Progenitor cell of endocrine pancreas (in vitro differentiated cells): ENCODE measurements around the gene PRRC2B. TPM values are rescaled to one million over a fixed set of nuclear protein-coding genes. Genes with fewer than 3 reads are reported as not detected.

Experiments
- DNase-seq: peaks from one replicate; pipeline ENCODE4 v3.0.0; 2021; ENCODE audit warnings: low spot score; ENCODE audit not compliant: unreplicated experiment
- H3K27ac Mint-ChIP-seq: 2 replicates; pipeline ENCODE4 v1.8.0; 2021; ENCODE audit warnings: mild to moderate bottlenecking, moderate library complexity, mixed read lengths
- H3K27me3 Mint-ChIP-seq: 2 replicates; pipeline ENCODE4 v1.8.0; 2021; ENCODE audit warnings: mixed read lengths
- H3K36me3 Mint-ChIP-seq: 2 replicates; pipeline ENCODE4 v1.8.0; 2022; ENCODE audit warnings: mixed read lengths; ENCODE audit not compliant: insufficient read depth
- H3K4me1 Mint-ChIP-seq: 2 replicates; pipeline ENCODE4 v1.8.0; 2021; ENCODE audit warnings: low read depth, mixed read lengths
- H3K4me3 Mint-ChIP-seq: 2 replicates; pipeline ENCODE4 v1.8.0; 2021; ENCODE audit warnings: low read depth, mild to moderate bottlenecking, moderate library complexity, mixed read lengths
- H3K9me3 Mint-ChIP-seq: 2 replicates; pipeline ENCODE4 v1.8.0; 2021; ENCODE audit warnings: low read depth, mixed read lengths
- total RNA-seq: library from RNA; stranded (reverse); gene quantifications from 2 replicates; pipeline ENCODE4 v1.2.1, GENCODE V29; 2021
- TF ChIP-seq, protein P1 (sequence below): fragments of 200-600 bp; sonication (generic); IDR thresholded peaks from one replicate; pipeline ENCODE4 v1.5.0; 2021; ENCODE audit warnings: antibody characterized with exemption, mild to moderate bottlenecking; ENCODE audit not compliant: unreplicated experiment

PRRC2B gene
- total RNA-seq, 1 donor from 2014 or later, result 460 TPM

DNA sequence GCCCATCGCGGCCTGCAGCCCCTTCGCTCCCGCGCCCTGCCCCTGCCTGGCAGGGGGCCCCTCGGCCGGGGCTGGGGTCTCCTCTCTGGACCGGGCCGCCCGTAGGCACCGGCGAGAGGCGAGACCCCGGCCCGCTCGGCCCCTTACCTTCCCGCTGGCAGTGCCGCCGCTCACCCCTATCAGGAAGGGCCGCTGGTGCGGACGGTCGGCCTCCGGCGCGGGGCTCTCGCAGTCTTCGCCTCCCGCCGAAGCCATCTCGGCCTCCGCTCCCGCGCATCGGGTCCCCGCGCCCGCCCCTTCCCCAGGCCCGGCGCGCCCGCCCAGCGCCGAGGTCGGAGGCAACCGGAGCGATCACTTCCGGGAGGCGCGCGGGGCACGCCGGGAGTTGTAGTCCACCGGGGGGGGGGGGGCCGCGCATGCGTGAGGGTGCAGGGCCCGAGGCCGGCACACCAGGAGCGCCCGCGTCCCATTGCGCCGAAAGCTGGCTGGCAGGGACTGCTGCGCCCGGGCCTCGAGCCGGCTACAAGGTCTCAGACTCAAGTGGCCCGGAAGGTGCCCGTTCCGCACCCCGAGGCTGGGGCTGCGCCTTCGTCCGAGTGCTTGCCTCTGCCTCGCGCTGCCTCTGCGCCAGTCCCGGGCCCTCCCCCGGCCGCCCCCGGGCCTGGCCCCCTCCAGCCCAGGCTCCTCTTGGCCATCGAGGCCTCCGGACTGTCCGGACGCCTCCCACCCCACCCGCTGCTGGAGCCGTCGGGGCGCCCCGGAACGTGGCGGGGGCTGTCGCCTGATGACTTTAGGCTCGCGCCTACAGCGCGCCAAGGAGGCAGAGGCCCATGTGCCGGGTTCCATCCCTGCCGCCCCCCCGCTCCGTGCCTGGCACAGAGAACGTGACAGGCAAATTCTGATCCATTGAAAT is 137.3 kb downstream of the PRRC2B start, which contains the start of gene UCK1:
Gene UCK1 (minus strand): TSS at position 344 of the 913 bp plus-strand sequence. CDS start 89 bp downstream, at position 255.
- Mint-ChIP-seq H3K4me3 (peak within 1 kb of the TSS; percentile 82), H3K9me3 (no peaks in the 10 kb centered on the region), H3K36me3 (peaks cover 4% of the 10 kb centered on the region), H3K27ac (peak within 1 kb of the TSS; percentile 86), H3K4me1 (peaks cover 18% of the 10 kb centered on the region), H3K27me3 (no peaks in the 10 kb centered on the region)
- peak; percentile 71 for DNase-seq
- TF ChIP-seq, protein P1, sequence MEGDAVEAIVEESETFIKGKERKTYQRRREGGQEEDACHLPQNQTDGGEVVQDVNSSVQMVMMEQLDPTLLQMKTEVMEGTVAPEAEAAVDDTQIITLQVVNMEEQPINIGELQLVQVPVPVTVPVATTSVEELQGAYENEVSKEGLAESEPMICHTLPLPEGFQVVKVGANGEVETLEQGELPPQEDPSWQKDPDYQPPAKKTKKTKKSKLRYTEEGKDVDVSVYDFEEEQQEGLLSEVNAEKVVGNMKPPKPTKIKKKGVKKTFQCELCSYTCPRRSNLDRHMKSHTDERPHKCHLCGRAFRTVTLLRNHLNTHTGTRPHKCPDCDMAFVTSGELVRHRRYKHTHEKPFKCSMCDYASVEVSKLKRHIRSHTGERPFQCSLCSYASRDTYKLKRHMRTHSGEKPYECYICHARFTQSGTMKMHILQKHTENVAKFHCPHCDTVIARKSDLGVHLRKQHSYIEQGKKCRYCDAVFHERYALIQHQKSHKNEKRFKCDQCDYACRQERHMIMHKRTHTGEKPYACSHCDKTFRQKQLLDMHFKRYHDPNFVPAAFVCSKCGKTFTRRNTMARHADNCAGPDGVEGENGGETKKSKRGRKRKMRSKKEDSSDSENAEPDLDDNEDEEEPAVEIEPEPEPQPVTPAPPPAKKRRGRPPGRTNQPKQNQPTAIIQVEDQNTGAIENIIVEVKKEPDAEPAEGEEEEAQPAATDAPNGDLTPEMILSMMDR, result no peak

DNA sequence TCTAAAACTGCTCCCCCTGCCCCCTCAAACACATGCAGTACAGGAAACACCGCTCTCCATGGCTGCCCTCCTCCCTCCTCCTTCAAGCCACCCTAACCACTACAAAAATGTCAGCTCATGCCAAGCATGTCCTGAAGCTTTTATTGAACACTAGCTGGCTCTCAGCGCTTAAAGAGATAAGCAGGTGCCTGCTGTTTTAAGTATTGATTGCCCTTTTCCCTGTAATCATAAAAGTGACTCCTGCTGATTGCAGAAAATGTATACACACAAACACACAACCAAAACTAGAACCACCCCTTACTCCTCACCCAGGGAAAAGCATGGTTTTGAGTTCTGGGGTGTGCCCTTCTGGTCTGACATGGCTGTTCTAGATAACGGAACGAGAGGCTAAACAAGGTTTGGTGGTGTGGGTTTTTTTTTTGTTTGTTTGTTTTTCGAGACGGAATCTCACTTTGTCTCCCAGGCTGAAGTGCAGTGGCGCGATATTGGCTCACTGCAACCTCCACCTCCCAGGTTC is 140.9 kb downstream of the PRRC2B start:
- Mint-ChIP-seq H3K4me1 (peaks cover 17% of the 10 kb centered on the region), H3K27me3 (no peaks in the 10 kb centered on the region), H3K4me3 (peak overlapping the region; percentile 29), H3K9me3 (no peaks in the 10 kb centered on the region), H3K36me3 (no peaks in the 10 kb centered on the region), H3K27ac (peak overlapping the region; percentile 85)
- DNase-seq, result no peak
- TF ChIP-seq, protein P1, result no peak

DNA sequence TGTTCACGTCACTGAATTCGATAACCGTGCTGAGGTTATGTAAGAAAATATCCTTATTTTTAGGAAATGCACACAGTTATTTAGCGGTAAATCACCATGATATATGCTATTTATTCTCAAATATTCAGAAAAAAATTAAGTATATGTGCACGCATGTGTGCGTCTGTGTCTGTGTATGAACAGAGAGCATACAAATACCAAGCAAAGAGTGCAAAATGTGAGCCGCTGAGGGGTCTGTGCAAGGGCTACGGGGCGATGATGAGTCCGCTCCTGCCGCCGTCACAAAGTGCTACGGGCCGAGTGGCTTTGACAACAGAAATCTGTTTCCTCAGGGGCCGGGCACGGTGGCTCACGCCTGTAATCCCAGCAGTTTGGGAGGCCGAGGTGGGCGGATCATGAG is 144.1 kb downstream of the PRRC2B start:
- no peak overlapping the region for H3K4me3 Mint-ChIP-seq
- no peaks in the 10 kb centered on the region for H3K36me3 Mint-ChIP-seq
- H3K4me1 Mint-ChIP-seq, result peaks cover 8% of the 10 kb centered on the region
- DNase-seq, result no peak
- no peaks in the 10 kb centered on the region for H3K27me3 Mint-ChIP-seq
- TF ChIP-seq, protein P1, result no peak
- peaks cover 7% of the 10 kb centered on the region for H3K9me3 Mint-ChIP-seq
- H3K27ac Mint-ChIP-seq, result no peak overlapping the region

DNA sequence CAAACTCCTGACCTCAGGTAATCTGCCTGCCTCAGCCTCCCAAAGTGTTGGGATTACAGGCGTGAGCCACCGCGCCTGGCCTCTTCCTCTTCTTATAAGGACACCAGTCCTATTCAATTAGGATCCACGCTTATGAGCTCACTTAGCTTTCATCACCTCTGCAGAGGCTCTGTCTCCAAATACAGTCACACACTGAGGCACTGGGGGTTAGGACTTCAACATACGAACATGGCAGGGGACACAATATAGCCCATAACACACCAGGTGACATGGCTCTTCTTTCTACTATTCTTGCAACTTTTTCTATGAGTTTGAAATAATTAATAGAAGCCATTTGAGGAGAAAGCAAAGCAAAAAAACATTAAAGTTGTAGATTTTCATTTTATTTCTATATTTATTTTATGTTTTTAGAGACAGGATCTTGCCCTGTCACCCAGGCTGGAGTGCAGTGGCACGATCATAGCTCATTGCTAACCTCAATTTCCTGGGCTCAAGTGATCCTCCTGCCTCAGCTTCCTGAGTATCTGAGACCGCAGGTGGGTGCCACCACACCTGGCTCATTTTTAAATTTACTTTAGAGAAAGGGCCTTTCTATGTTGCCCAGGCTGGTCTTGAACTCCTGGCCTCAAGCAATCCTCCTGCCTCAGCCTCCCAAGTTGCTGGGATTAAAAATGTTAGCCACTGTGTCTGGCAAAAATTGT is 145.5 kb downstream of the PRRC2B start:
- TF ChIP-seq, protein P1, result no peak
- no peak for DNase-seq
- H3K36me3 Mint-ChIP-seq, result peaks cover 4% of the 10 kb centered on the region
- H3K4me3 Mint-ChIP-seq, result no peak overlapping the region
- peaks cover 14% of the 10 kb centered on the region for H3K9me3 Mint-ChIP-seq
- H3K4me1 Mint-ChIP-seq, result peaks cover 6% of the 10 kb centered on the region
- H3K27me3 Mint-ChIP-seq, result no peaks in the 10 kb centered on the region
- H3K27ac Mint-ChIP-seq, result no peak overlapping the region

DNA sequence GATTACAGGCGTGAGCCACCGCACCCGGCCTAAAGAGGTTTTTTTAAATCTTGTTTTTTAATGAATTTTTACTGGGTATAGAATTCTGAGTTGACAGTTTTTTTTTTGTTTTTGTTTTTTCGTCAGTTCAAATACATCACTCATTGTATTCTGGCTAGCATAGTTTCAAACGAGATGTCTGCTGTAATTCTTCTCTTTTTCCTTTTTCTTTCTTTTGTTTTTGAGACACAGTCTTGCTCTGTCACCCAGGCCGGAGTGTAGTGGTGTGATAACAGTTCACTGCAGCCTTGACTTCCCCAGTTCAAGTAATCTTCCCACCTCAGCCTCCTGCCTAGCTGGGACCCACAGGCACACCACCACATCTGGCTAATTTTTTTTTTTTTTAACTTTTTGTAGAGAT is 149.3 kb downstream of the PRRC2B start:
- DNase-seq, result no peak

More for the DNA sequence above, 149.3 kb downstream of the PRRC2B start:
- H3K4me1 Mint-ChIP-seq, result peaks cover 8% of the 10 kb centered on the region
- peaks cover 11% of the 10 kb centered on the region for H3K36me3 Mint-ChIP-seq
- H3K4me3 Mint-ChIP-seq, result no peak overlapping the region
- H3K27ac Mint-ChIP-seq, result no peak overlapping the region
- peaks cover 14% of the 10 kb centered on the region for H3K9me3 Mint-ChIP-seq
- TF ChIP-seq, protein P1, result no peak
- peaks cover 11% of the 10 kb centered on the region for H3K27me3 Mint-ChIP-seq
